Endothelial cell of umbilical vein (primary cell): Measurements from ENCODE around the gene USP12. TPM values are rescaled to one million over a fixed set of nuclear protein-coding genes. Genes with fewer than 3 reads are reported as not detected.

Experiments
- BruUV-seq: library from RNA; stranded (reverse); fragments of 400-500 nt; replicated peaks from 2 replicates; lab custom pipeline; 2021; lab: Mats Ljungman, UMichigan
- CTCF ChIA-PET: fragments of 300-600, 350-600 bp; sonication (Branson Sonifier 250); formaldehyde crosslinking; loops from one replicate; lab custom pipeline; 2021; ENCODE audit warnings: antibody characterized with exemption, inconsistent platforms; lab: Charles Lee
- POLR2A ChIA-PET: fragments of 300-600, 350-600 bp; sonication (Branson Sonifier 250); formaldehyde crosslinking; loops from one replicate; lab custom pipeline; 2021; ENCODE audit warnings: antibody characterized with exemption, inconsistent platforms; lab: Charles Lee
- DNase-seq: peaks from one replicate; pipeline ENCODE4 v3.0.0-alpha.2; 2011; ENCODE audit warnings: low read depth, low spot score
- FAIRE-seq: peaks from 2 replicates; lab custom pipeline; 2011; peaks lifted over from hg19 to GRCh38; lab: Jason Lieb, UNC
- H2AFZ ChIP-seq: 2 replicates; pipeline ENCODE4 v1.6.0; 2012; ENCODE audit warnings: low read depth, low read length, control low read depth, inconsistent platforms
- H3K27ac ChIP-seq: 2 replicates; pipeline ENCODE4 v1.5.1; 2011; ENCODE audit warnings: low read depth, mild to moderate bottlenecking, control low read depth, low read length, moderate library complexity; ENCODE audit not compliant: insufficient read depth
- H3K27me3 ChIP-seq, 2 experiments: 2 replicates each; pipeline versions ENCODE4 v1.6.0 to v1.6.1; 2011; ENCODE audit warnings: low read length in 2 of 2, mixed read lengths in 1 of 2; ENCODE audit not compliant: control insufficient read depth in 2 of 2, insufficient read depth in 2 of 2
- H3K36me3 ChIP-seq, 2 experiments: 2 replicates in 1 of 2; 3 replicates in 1 of 2; pipeline ENCODE4 v1.5.1; 2011; ENCODE audit warnings: low read length in 2 of 2, mild to moderate bottlenecking in 1 of 2, moderate library complexity in 1 of 2; ENCODE audit not compliant: control insufficient read depth in 2 of 2, insufficient read depth in 2 of 2; ENCODE audit errors: extremely low read depth in 1 of 2
- H3K4me1 ChIP-seq: 3 replicates; pipeline ENCODE4 v1.5.1; 2011; ENCODE audit warnings: mild to moderate bottlenecking, low read length; ENCODE audit not compliant: control insufficient read depth, insufficient read depth; ENCODE audit errors: extremely low read depth
- H3K4me2 ChIP-seq: 2 replicates; pipeline ENCODE4 v1.6.1; 2011; ENCODE audit warnings: low read length, control low read depth, mixed read lengths; ENCODE audit not compliant: insufficient read depth
- H3K4me3 ChIP-seq, 3 experiments: fragments of 200-600 bp in 1 of 3; sonication (generic), shearing (Covaris generic) in 1 of 3; replicated peaks in 1 of 3; 2 replicates each; pipeline ENCODE4 v1.5.1; 2011 to 2016; ENCODE audit warnings: control low read depth in 3 of 3, low read length in 3 of 3, mild to moderate bottlenecking in 2 of 3, inconsistent platforms in 1 of 3, low read depth in 1 of 3, moderate library complexity in 1 of 3; ENCODE audit not compliant: insufficient read depth in 1 of 3
- H3K79me2 ChIP-seq: 2 replicates; pipeline ENCODE4 v1.6.0; 2012; ENCODE audit warnings: low read length, inconsistent platforms; ENCODE audit not compliant: control insufficient read depth, insufficient read depth
- H3K9ac ChIP-seq: replicated peaks from 2 replicates; pipeline ENCODE3; 2011; ENCODE audit warnings: low read length, control low read depth; ENCODE audit not compliant: insufficient read depth; ENCODE audit errors: extremely low read depth
- H3K9me1 ChIP-seq: replicated peaks from 3 replicates; pipeline ENCODE4 v1.6.0; 2011; ENCODE audit warnings: mild to moderate bottlenecking, low read length; ENCODE audit not compliant: control insufficient read depth, insufficient read depth; ENCODE audit errors: extremely low read depth
- H3K9me3 ChIP-seq: replicated peaks from 2 replicates; pipeline ENCODE4 v1.5.1; 2012; ENCODE audit warnings: low read length, inconsistent platforms; ENCODE audit not compliant: control insufficient read depth, insufficient read depth
- H4K20me1 ChIP-seq: replicated peaks from 2 replicates; pipeline ENCODE3; 2011; ENCODE audit warnings: mild to moderate bottlenecking, low read length; ENCODE audit not compliant: control insufficient read depth, insufficient read depth; ENCODE audit errors: extremely low read depth
- CTCF ChIP-seq, 2 donors: IDR thresholded peaks; 1 replicate in 1 of 2; 2 replicates in 1 of 2; pipeline ENCODE4 v1.5.1; 2011; ENCODE audit warnings: low read length in 2 of 2, mild to moderate bottlenecking in 2 of 2, moderate library complexity in 2 of 2, control low read depth in 1 of 2, inconsistent platforms in 1 of 2, low read depth in 1 of 2; ENCODE audit not compliant: insufficient read depth in 1 of 2; ENCODE audit errors: extremely low read depth in 1 of 2
- EZH2 ChIP-seq: IDR thresholded peaks from 2 replicates; pipeline ENCODE4 v1.6.1; 2012; ENCODE audit warnings: borderline replicate concordance, low read depth, mild to moderate bottlenecking, moderate library complexity, low read length, inconsistent platforms; ENCODE audit not compliant: severe bottlenecking
- FOS ChIP-seq: IDR thresholded peaks from 2 replicates; pipeline ENCODE4 v1.6.1; 2011; ENCODE audit warnings: mild to moderate bottlenecking, low read length, moderate library complexity, borderline replicate concordance; ENCODE audit not compliant: insufficient read depth
- GATA2 ChIP-seq: IDR thresholded peaks from 2 replicates; pipeline ENCODE4 v1.7.0; 2011; ENCODE audit warnings: low read depth, mild to moderate bottlenecking, moderate library complexity, mixed read lengths, low read length; ENCODE audit not compliant: insufficient read length, insufficient read depth
- JUN ChIP-seq: IDR thresholded peaks from 2 replicates; pipeline ENCODE4 v1.6.1; 2011; ENCODE audit warnings: borderline replicate concordance, low read depth; ENCODE audit not compliant: insufficient read length, insufficient read depth
- MYC ChIP-seq: IDR thresholded peaks from one replicate; pipeline ENCODE4 v1.6.1; 2011; ENCODE audit warnings: mild to moderate bottlenecking, low read depth, low read length
- POLR2A ChIP-seq: IDR thresholded peaks from 2 replicates; pipeline ENCODE4 v1.6.1; 2012; ENCODE audit warnings: low read depth, mild to moderate bottlenecking, control low read depth, low read length
- POLR2AphosphoS5 ChIP-seq: IDR thresholded peaks from 2 replicates; pipeline ENCODE4 v1.6.1; 2012; ENCODE audit warnings: low read depth, mild to moderate bottlenecking, control low read depth, low read length, moderate library complexity; ENCODE audit not compliant: insufficient read depth
- dilution Hi-C: fragments of 300-500 bp; cut with MboI; formaldehyde crosslinking; loops from one replicate; pipeline ENCODE4 v1.15.0; 2019; ENCODE audit warnings: low sequenced_read_pairs; ENCODE audit not compliant: extremely low pct_ligation_motif_present
- intact Hi-C: fragments of 100-400 bp; cut with micrococcal nuclease; formaldehyde crosslinking; loops from one replicate; pipeline ENCODE4 v1.10.0; 2022
- polyA plus RNA-seq, 4 experiments: library from polyadenylated mRNA; depleted of rRNA in 3 of 4; stranded (reverse) in 3 of 4; unstranded in 1 of 4; fragments of >200 nt; gene quantifications; 2 replicates each; pipeline versions ENCODE4 v1.2.1 to v1.2.3, GENCODE V29; 2011 to 2012; ENCODE audit warnings: missing spikeins in 1 of 4
- total RNA-seq: library from RNA; stranded (reverse); gene quantifications from 2 replicates; pipeline ENCODE4 v1.2.3, GENCODE V29; 2021
- TF ChIP-seq, protein P1 (sequence below): IDR thresholded peaks from 2 replicates; pipeline ENCODE4 v1.6.1; 2011; ENCODE audit not compliant: insufficient read depth, insufficient read length

Gene USP12
- total and polyA plus RNA-seq, 2 donors (not counting 3 experiments of a cell fraction or from before 2014, with no cell fraction given): 6.2 to 33.4 TPM

GRCh38 chr13:27091451-27091850 lies 80.2 kb downstream of the USP12 start:
- no TSS peak for BruUV-seq
- intact Hi-C loops (no loop called here), dilution Hi-C loops (no loop called here)
- H4K20me1 ChIP-seq: no peaks in the 10 kb centered on the region
- H3K9me1 ChIP-seq: no peaks in the 10 kb centered on the region
- no peaks in the 10 kb centered on the region for H3K9me3 ChIP-seq
- TF ChIP-seq CTCF (IDR thresholded peaks at IDR 0.05; ENCODE audit: extremely low read depth in 1 of 2, insufficient read depth in 1 of 2, low read depth in 1 of 2, low read length in 2 of 2): no peak
- TF ChIP-seq FOS: no peak
- no peak for TF ChIP-seq JUN
- no peak for TF ChIP-seq POLR2A
- no peak for TF ChIP-seq POLR2AphosphoS5
- TF ChIP-seq, protein P1, sequence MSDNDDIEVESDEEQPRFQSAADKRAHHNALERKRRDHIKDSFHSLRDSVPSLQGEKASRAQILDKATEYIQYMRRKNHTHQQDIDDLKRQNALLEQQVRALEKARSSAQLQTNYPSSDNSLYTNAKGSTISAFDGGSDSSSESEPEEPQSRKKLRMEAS: no peak
- TF ChIP-seq EZH2: no peak
- no peak for TF ChIP-seq GATA2
- TF ChIP-seq MYC: no peak
- H2AFZ ChIP-seq: no peak overlapping the region
- peaks cover 23% of the 10 kb centered on the region for H3K79me2 ChIP-seq
- H3K4me1 ChIP-seq: no peaks in the 10 kb centered on the region
- DNase-seq (no peak), FAIRE-seq (no peak)
- H3K36me3 ChIP-seq: peaks cover 4 to 8% of the 10 kb centered on the region in 2 experiments
- no peak overlapping the region for H3K4me2 ChIP-seq
- CTCF ChIA-PET: no interaction called here
- POLR2A ChIA-PET: no interaction called here
- no peaks in the 10 kb centered on the region for H3K27me3 ChIP-seq
- no peak overlapping the region for H3K4me3 ChIP-seq
- H3K27ac ChIP-seq: no peak overlapping the region
- no peak overlapping the region for H3K9ac ChIP-seq
